Testis (tissue), 2 donors: ENCODE measurements around the gene DLG2.

Source experiments
- CTCF ChIP-seq, 3 experiments: fragments of 450-650 bp in 2 of 3; fragments of 200-600 bp in 1 of 3; sonication (generic) in 1 of 3; IDR thresholded peaks; one replicate each; pipeline ENCODE4 v1.5.1; 2016 to 2019; ENCODE audit warnings: antibody characterized with exemption in 3 of 3, mild to moderate bottlenecking in 2 of 3, moderate library complexity in 1 of 3
- POLR2A ChIP-seq: fragments of 450-650 bp; IDR thresholded peaks from one replicate; pipeline ENCODE4 v1.6.1; 2017; ENCODE audit warnings: antibody characterized with exemption, mild to moderate bottlenecking, moderate library complexity

- no peak for TF ChIP-seq CTCF (IDR thresholded peaks at IDR 0.05)
- no peak for TF ChIP-seq POLR2A
Measured at GRCh38 chr11:83629775-83630174, 1997.4 kb downstream of the DLG2 start.
